NCI-H446 treated with DMSO at 0.1 percent for 48 hours (cell line): ENCODE data around the gene FTO.

Experiments
- DNase-seq: peaks from one replicate; lab custom pipeline; 2025; lab: John Stamatoyannopoulos, UW

FTO gene

DNA sequence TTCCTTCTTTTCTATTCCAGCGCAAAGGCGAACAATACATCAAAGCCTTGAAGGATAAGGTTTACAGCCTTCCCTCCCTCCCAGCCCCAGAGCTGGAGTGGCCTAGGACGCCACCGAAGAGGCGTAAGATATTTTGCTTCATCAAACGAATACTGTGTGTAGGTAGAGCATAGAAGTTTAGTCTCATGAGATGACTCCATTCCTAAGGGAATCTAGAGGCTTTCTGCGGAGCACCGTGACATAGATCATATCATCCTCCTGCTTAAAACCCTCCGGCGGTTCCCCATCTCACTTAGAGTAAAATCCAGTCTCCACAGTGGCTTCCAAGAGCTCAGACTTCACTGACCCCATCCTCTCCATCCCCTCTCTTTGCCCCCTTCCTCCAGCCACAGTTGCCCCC is 390.7 kb downstream of the FTO start:
- DNase-seq: no peak

DNA sequence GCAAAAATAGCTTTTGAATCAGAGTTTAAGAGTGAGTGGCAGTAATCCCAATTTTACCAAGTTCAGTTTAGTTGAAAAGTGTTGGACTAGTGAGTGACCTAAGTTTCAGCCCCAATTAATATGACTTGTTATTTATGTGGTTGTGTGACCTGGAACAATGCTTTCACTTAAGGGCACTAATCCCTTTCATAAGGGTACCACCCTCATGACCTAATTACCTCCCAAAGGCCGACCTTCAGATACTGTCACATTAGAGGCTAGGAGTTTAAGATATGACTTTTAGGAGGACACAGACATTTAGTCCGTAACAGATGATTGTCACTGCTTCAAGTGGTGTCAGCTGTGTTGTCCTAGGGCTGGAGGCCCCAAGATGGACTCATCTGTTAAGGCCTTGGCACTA is 392.7 kb downstream of the FTO start:
- no peak for DNase-seq

DNA sequence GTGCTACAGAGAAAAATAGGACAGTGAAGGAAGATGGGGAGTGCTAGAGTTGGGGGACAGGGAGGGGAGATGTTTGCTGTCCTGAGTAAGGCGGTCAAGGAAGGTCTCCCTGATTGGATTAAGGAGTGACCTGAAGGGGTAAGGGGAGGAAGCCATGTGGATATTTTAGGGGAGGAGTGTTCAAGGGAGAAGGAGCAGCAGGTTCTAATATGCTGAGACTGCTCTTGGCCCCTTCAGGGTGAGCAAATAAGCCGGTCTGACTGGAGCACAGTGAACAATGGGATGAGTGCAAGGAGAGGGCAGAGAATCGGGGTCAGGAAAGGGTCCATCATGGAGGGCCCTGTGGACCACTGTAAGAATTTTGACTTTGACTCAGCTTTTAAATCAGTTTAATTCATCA is 393.8 kb downstream of the FTO start:
- DNase-seq: no peak

DNA sequence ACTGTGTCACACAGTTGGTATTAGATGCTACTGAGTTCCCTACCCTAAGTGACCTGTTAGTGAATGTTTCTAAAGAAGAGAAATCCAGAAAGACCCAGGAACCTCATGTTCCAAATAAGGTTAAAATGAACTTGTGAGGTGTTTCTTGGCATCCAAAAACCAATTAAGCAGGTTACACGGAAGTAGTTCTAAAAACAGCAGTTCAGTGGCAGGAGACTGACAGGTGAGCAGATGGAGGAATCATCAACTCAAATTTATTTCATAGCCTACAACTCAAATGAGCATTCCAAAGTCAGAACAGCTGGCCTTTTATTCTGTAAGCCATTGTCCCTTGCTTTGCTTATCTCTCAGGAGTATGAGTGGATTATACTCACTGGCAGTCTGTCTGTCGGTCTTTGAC is 394.3 kb downstream of the FTO start:
- DNase-seq: no peak

DNA sequence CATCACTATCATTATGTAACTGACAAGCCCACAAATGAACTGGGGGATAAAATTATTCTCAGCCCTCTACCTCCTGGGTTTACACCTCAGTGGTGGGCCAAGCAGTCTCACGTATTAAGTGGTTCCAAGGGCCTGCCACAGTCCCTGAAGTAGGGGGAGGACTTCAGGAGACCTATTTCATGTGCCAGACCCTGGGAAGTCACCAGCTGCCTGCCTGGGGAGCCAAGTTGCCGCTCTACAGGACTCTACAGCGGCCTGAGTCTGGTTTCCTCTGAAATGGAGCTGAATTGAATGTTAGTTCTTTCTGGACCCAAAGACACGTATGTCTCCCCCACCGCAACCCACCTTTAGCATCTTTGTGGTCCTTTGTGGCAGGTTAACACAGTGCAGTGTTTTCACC is 395.7 kb downstream of the FTO start:
- DNase-seq: no peak

DNA sequence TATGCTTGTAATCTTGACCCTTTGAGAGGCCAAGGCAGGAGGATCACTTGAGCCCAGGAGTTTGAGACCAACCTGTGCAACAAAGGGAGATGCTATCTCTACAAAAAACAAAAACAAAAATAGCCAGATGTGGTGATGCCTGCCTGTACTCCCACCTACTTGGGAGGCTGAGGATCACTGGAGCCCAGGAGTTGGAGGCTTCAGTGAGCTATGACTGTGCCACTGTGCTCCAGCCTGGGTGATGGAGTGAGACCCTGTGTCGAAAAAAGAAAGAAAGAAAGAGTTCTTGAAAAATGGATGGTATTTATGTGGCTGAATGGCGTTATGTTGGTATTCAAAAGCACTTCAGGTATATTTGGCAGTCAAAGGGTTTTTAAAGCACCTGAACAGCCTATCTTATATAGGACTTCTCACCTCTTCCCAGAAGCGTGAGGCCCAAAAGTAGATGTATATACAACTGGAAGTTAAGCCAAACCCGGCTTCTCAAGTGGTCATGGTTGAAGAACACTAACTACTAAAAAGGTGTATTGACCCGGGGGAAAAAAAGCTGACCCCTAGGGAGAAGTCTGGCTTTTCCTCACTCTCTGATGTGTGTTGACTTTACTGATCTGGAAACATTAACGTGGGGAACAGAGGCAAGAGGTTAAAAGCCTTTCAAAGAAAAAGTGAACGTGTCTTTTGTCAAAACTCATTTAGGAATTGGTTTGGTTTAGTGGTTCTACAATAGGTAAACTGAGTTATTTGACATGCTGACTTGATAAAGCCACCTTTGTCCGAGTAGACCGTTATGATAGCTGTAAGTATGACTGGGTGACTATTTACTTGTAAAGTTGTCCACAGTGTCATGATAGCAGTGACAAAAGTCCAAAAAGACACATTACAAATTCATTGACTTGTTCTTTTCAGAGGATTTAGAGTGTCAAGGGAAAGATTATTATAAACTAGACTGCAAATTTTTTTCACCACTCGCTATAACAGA is 399.2 kb downstream of the FTO start:
- no peak for DNase-seq

DNA sequence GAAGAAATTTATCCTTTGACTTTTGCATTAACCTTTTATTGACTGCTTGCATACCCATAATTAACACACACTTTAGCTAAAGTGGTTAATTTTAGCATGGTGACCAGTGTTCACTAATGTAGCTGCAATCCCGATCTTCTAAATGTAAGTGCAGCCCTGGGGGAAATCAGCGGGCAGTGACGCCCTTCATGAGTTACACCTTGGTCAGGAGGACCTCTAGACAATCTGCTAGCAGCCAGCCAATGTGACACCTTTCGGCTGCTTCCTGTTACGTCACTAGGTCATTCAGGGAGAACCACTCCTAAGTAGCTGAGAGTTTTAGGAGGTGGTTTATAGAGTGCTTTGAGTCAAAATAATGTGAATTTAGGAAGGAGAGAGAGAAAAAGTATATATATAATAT is 402.1 kb downstream of the FTO start:
- DNase-seq: no peak

DNA sequence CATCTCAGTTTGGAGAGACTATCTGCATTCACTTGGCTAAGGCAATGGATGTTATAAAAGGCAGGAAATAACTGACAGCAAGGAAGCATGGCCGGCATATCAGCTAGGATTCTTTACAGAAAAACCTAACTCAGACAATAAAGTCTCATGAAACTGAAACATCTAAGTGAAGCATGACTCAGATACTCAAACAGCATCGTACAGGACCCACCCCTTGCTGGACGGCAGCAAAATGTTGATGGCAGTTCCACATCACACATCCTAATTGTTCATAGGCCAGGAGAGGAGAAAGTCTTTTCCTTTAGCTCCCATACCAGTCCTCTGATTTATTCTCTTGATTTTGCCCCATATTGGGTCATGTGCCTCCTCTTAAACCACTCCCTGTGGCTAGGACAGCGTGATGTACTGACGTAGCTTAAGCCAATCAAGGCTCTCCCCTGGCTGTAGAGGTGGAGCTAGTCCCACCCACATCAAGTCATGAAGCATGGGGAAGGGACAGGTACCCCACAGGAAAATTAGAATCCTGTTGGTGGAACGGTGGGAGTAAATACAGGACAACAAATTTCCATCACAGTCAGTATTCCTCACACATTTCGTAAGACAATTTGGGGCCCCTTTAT is 403.7 kb downstream of the FTO start:
- DNase-seq: no peak

DNA sequence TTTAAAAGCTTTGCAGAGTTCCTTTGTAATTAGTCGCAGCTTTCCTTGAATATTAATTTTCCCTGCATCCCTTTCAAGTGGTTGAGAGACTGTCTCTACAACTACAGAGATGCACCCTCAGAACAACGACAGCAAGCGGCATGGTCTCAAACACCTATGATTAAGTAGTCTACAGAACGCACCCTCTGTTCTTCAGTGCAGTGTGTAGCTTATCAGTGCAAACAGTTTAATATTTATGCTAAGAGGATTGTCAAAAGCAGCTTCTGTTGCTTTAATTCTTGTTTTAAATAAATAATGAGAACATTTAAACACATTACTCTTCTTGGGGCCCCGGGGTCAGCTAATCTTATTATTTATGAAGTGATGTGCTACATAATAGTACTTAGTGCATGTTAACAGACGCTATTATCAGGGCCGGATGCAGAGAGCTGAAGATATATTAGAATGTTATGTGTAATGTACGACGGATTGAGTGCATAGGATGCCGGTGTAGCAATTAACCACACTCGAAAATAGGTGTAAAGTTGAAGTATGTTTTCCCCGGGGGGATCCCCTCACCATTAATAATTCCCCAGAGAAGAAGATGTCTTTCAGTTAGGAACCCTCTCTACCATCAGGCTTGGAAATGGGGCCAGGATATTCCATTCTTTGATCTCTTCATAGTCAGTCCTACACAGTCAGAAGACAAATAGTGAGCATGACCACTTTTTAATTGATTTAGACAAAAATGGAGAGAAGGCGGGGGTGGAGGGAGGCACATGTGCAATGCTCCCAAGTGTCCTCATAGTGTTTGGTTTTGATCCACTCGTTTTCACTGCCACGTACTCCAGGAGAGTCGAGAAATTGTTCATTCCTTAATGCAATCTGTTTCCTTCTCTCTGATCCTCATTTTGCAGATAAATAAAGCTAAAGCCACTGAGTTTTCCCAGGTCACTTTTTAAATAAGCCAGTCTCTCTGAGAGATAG is 406.3 kb downstream of the FTO start:
- no peak for DNase-seq

DNA sequence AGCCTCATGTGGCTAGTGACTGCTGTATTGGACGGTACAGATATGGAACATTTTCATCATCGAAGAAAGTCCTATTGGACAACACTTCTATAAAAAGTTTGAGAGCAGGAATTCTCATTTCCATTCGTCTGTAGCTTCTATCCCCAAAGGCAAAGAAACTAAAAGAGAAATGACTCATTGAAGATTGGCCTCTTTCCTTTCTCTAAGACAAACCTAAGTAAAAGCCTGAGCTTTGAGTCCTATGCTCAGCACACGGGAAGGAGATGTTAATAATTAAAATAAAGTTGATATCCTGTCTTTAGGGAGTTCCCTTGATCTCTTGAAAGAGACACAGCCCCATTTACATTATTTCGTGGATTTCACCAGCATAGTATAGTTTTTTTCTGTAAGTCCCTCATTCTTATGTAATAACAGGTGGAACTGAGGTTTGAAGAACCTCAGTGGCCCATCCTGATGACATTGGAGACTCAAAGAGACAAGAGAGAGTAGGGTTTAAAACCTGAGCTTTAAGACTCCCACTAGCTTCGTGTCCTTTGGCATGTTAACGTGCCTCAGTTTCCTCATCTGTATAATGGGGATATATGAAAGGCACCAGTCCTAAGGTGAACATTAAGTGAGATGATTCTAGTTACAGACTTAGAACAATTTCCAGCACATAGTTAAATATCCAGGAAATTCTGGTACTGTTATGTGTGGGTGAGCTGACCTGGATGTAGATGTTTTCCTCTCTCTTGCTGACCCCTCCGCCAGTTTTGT is 408.7 kb downstream of the FTO start:
- no peak for DNase-seq

DNA sequence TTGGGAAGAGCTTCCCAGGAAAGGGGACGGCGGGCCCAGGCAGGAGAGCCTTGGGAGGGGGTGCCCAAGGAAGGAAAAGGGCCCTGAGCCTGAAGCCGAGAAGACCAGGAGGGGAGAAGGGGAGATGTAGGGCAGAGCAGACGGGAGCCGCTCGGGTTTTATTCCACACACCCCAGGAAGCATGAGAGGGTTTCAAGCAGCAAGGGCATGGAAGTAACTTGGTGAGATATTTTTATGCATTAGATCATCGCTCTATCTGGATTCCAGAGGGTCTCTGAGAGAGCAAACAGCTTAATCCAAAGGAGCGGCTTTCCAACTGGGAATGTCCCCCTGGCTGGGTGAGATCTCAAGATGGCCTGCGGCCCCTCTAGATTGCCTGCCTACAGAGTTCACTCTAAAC is 411.6 kb downstream of the FTO start:
- DNase-seq: no peak

DNA sequence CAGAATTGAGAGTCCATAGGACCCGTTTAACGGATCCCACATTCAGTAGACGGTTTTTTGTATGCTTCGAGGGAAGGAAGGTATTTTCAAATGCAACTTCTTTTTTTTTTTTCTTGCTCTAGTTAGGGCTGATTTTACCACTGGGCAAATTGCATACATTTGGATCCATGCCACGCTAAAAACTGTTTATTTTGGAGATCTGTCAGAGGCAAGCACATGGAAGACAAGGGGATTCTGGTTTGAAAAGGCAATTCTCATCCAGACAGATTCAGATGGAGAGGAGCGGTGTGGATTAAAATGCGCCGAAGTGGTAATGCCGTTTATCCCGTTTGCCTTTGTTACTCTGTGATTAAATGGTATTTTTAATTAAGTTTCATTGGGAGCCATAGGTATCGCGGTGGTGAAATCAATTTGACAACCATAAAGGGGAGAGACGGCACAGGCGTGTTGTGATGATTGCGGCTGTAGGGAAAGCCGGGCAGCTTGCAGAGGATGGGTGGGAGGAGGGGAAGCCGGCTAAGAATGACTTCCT is 412.2 kb downstream of the FTO start:
- peak; percentile 1 for DNase-seq

DNA sequence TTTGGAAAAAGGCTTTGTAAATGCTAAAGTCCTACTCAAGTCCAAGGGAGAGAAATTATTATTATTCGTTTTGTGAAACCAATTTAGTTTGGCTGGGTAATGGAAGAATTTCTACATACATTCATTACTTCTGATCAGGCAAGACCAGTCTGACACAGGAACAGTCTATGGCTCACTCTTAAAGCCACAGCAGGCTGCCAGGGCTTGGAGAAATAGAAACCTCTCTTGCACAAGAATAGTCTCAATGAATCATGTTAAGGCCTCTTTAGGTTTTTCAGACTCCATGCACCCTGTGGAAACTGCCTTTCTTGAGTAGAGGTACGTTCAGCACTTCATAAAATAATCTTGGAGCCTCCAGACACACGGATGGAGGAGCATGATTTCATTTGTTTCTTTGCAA is 414.9 kb downstream of the FTO start:
- no peak for DNase-seq

DNA sequence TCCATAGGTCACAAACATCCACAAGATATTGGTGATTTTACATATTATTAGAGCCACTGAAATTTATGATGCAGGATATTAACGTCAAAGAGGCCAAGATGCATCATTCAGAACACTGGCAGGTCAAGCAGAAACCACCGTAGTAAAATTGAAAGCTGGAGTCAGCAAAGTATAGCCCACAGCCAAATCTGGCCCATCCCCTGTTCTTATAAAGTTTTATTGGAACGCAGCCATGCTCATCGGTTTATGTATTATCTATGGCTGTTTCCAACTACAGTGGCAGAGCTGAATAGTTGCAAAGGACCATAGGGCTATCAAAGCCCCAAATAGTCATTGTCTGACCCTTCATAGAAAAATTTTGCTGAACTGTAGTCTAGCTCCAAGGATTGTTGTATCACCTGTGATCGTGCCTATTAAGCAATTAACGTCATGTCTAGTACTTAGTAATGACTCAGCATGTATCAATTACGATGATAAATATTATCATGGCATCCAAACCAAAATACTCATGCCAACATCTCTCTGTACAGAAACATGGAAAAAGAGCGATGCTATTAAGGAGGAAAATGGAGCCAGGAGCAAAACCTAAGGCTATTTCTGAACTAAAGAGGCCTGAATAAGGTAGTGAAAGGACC is 417.0 kb downstream of the FTO start:
- no peak for DNase-seq

DNA sequence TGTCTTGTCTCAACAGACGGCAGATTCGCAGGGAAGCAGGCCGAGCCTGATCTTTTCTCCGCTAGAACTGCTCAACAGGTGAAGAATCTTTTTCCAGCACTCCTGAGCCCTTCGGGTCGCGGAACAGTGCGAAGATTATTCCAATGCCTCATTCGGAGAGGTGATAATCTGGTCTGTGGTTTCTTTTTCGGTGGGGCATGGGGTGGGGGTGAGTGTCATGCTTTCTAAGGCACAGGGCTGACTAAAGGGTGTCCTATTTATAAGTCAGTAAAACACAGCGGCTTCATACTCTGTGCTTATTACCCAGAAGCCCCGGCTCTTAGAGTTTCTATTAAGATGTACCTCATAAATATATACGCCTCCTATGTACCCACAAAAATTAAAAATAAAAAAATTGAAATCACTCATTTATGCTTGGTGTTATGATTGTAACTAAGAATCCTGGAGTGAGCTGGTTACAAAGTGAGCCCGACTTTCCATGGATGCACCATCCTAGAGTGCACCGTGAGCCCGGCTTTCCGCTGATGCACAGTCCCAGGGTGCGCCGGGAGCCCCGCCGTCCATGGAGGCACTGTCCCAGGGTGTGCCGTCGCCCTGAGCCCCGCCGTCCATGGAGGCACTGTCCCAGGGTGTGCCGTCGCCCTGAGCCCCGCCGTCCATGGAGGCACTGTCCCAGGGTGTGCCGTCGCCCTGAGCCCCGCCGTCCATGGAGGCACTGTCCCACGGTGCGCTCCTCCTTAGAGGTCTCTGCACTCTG is 417.8 kb downstream of the FTO start:
- no peak for DNase-seq

DNA sequence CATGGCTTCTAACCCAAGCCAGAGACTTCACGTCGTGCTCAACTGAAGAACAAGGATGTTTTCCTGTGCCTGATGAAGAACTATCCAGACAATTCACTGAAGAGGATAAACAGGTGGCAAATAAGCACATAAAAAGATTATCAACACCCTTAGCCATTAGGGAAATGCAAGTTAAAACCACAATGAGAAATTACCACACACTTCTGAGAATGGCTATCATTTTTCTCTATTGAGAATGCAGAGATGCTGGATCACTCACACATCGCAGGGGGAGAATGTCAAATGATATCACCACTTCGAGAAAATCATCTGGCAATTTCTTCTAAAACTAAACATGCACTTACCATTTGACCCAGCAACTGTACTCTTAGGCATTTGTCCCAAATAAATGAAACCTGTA is 419.8 kb downstream of the FTO start:
- DNase-seq: no peak

DNA sequence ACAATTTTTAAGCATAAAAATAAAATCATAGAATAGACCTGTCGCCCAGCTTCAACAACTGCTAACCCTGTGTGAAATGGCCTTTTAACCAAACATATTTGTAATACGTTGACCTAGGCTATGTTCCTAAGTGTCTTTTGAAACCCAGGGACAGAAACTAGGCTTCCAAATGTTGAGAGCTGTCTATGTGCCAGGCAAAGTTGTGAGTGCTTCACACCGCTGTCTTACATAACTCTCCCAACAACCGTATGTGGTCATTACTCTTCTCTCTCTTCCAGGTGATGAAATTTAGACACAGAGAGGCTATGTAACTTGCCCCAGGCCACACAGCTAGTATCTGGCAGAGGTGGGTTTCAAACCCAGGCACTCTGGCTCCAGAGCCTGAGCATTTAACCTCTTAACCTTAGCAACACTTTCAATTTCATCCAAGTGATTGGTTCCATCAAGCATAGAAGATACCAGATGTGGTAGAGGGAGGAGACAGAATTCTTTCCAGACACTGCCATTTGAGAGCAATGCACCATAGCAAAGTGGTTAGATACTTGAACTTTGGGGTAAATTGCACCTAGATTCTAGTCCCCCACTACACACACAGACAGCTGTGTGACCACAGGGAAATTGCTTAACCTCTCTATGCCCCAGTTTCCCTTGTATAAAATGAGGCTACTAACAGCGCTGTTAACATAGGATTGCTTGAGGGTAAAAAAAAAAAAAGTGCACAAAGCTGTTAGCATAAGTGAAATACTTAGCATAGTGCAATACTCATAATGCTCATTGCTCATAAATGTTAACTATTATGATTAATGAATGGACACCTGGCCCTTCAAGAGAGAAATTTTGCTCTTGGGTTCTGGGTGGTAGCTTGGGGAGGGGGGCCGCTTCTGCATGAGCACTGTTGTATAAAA is 422.0 kb downstream of the FTO start:
- DNase-seq: no peak

DNA sequence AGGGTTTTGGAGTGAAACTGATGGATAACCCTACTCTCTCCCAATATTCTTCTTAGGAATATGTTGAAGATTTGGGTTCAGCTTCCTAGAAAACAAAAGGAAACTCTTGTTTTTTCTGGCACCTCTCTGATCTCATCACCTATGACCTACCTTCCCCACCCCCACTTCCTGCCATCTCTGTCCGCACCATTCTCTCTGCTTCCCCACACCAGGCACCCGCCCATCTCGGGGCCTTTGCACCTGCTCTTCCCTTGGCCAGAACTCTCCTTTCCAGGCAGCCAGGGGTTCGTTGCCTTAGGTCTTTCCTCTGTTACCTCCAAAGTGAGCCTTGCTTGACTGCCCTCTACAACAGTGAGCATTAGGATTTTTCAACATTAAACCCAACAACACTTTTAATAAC is 423.0 kb downstream of the FTO start:
- no peak for DNase-seq

DNA sequence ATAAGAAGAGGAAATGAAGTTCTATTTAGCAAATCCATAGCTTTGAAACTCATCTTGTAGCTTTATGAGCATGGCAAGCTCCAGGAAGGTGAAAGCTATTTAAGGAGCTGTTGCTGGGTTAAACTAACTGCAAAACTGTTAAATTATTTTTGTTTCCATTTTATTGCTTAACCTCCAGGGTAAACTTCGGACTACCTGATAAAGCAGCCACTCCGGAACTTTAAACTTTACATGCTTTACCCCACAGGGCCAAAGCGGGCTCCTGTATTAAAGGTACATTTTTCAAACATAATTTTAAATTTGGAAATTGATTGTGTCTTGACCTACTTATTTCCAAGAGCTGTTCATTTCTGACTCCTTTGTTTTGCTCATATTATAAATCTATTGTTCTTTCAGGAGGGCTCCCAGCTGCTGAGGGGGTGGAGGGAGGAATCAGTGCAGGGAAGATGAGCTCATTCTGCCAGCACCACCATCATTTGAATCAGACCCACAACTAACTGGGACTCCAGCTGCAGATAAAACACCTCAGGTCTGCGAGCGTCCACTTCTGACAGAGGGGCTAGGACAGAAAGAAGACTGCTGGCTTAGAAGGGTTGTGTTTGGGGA is 424.8 kb downstream of the FTO start:
- no peak for DNase-seq
